ENCODE data around the gene MS4A1. TPM values are rescaled to one million over a fixed set of nuclear protein-coding genes. Genes with fewer than 3 reads are reported as not detected.
"Not testable (repeated sequence)": the region's sequence is repeated elsewhere in the genome, so short reads cannot be mapped to it uniquely, and the experiment has no call there.

MS4A1 gene
- total RNA-seq, 1 experiment from 2014 or later: not detected

GRCh38 chr11:60510209-60510608 is 54.6 kb downstream of the MS4A1 start:
- WGBS (ENCODE audit: extremely low coverage, insufficient read length, low lambda C conversion rate): no CpG with 5 or more reads among the region's 28 CpGs
- not testable (repeated sequence) for H3K4me1 Mint-ChIP-seq; H3K27ac ChIP-seq (ENCODE audit: insufficient read length, low read depth, low read length); H3K23me2 ChIP-seq (ENCODE audit: insufficient read length, low read depth, low read length, poor library complexity, severe bottlenecking); H3K4me3 Mint-ChIP-seq; H3K4me2 ChIP-seq (ENCODE audit: insufficient read depth, insufficient read length, low read length); H3K9me3 ChIP-seq (ENCODE audit: control insufficient read depth, low read depth, low read length); H2BK120ac ChIP-seq (ENCODE audit: low read depth, low read length, poor library complexity, severe bottlenecking); H2AK5ac ChIP-seq (ENCODE audit: insufficient read length, low read length); H2AFZ ChIP-seq (ENCODE audit: low read length); H3K27ac Mint-ChIP-seq; H2BK20ac ChIP-seq (ENCODE audit: low read depth, low read length, poor library complexity, severe bottlenecking); H4K5ac ChIP-seq (ENCODE audit: insufficient read length, low read depth, low read length); H3K18ac ChIP-seq (ENCODE audit: insufficient read length, low read depth, low read length); H3K9ac ChIP-seq (ENCODE audit: extremely low read depth, insufficient read length, low read length); H4K20me1 ChIP-seq (ENCODE audit: control insufficient read depth, insufficient read depth, insufficient read length); H3T11ph ChIP-seq (ENCODE audit: low read length); H3K23ac ChIP-seq (ENCODE audit: insufficient read length, low read depth, low read length); H3K79me2 ChIP-seq (ENCODE audit: insufficient read depth, low read length); H3K56ac ChIP-seq (ENCODE audit: insufficient read length, low read depth, low read length); DNase-seq; H3K14ac ChIP-seq (ENCODE audit: insufficient read depth, low read length); H4K8ac ChIP-seq (replicated peaks; ENCODE audit: insufficient read length, low read depth, low read length); H2BK12ac ChIP-seq (ENCODE audit: insufficient read length, low read depth, low read length); H3K79me1 ChIP-seq (ENCODE audit: insufficient read depth, low read depth, low read length, poor library complexity, severe bottlenecking); H4K91ac ChIP-seq (ENCODE audit: insufficient read length, low read depth, low read length); H2BK15ac ChIP-seq (ENCODE audit: low read depth, low read length); H3K4ac ChIP-seq (ENCODE audit: low read depth, low read length); H3K4me1 ChIP-seq (ENCODE audit: insufficient read depth, low read length); H2BK5ac ChIP-seq (ENCODE audit: insufficient read length, low read length); H3K27me3 Mint-ChIP-seq (ENCODE audit: low read depth); H3K27me3 ChIP-seq (ENCODE audit: insufficient read depth, low read length)
- H3K9me3 Mint-ChIP-seq: peaks cover 16 to 21% of the 10 kb centered on the region in 2 experiments
- peaks cover 5 to 18% (median 8%) of the 10 kb centered on the region in 3 experiments; a peak in 6 of 7 replicates for H3K36me3 Mint-ChIP-seq (ENCODE audit: insufficient read depth in 1 of 3, low read depth in 3 of 3)

Measured in H9 (cell line).